OCI-LY1 (cell line): ENCODE results near the gene TP53RK.

Experiments
- H2AFZ ChIP-seq: fragments of 200-600 bp; sonication (generic), shearing (Covaris generic); 2 replicates; pipeline ENCODE4 v1.6.0; 2014; ENCODE audit warnings: antibody characterized with exemption, mild to moderate bottlenecking, low read length
- H3F3A ChIP-seq: fragments of 200-600 bp; sonication (generic), shearing (Covaris generic); 2 replicates; pipeline ENCODE4 v1.6.0; 2014; ENCODE audit warnings: mild to moderate bottlenecking, antibody characterized with exemption, low read length, moderate library complexity; ENCODE audit not compliant: insufficient read depth
- H3K27ac ChIP-seq: fragments of 200-600 bp; sonication (generic); 2 replicates; pipeline ENCODE4 v1.5.1; 2014; ENCODE audit warnings: low read length, mixed run types, mild to moderate bottlenecking, low read depth; ENCODE audit not compliant: poor library complexity, severe bottlenecking
- H3K27me3 ChIP-seq: fragments of 200-600 bp; sonication (generic); 2 replicates; pipeline ENCODE4 v1.6.0; 2014; ENCODE audit warnings: antibody characterized with exemption, mild to moderate bottlenecking, low read length, moderate library complexity; ENCODE audit not compliant: insufficient read depth
- H3K36me3 ChIP-seq: fragments of 200-600 bp; sonication (generic); 2 replicates; pipeline ENCODE4 v1.6.1; 2014; ENCODE audit warnings: mild to moderate bottlenecking, antibody characterized with exemption, low read length, moderate library complexity, mixed read lengths; ENCODE audit not compliant: insufficient read depth
- H3K4me1 ChIP-seq: fragments of 200-600 bp; sonication (generic); 2 replicates; pipeline ENCODE4 v1.5.1; 2014; ENCODE audit warnings: mild to moderate bottlenecking, low read length, moderate library complexity; ENCODE audit not compliant: insufficient read depth, severe bottlenecking
- H3K4me2 ChIP-seq: fragments of 200-600 bp; sonication (generic), shearing (Covaris generic); 2 replicates; pipeline ENCODE4 v1.6.1; 2014; ENCODE audit warnings: low read length
- H3K4me3 ChIP-seq: fragments of 200-600 bp; sonication (generic); 2 replicates; pipeline ENCODE4 v1.5.1; 2014; ENCODE audit warnings: low read length, low read depth, mild to moderate bottlenecking, mixed read lengths; ENCODE audit not compliant: poor library complexity, severe bottlenecking
- H3K79me2 ChIP-seq: fragments of 200-600 bp; shearing (Covaris generic); 2 replicates; pipeline ENCODE4 v1.6.1; 2016; ENCODE audit warnings: mixed run types, low read length, mixed read lengths; ENCODE audit not compliant: insufficient read depth
- H3K9ac ChIP-seq: fragments of 200-600 bp; sonication (generic), shearing (Covaris generic); 2 replicates; pipeline ENCODE4 v1.6.1; 2014; ENCODE audit warnings: mild to moderate bottlenecking, low read length, mixed read lengths
- H3K9me2 ChIP-seq: fragments of 200-600 bp; sonication (generic), shearing (Covaris generic); 2 replicates; pipeline ENCODE4 v1.6.1; 2014; ENCODE audit warnings: low read depth, mild to moderate bottlenecking, low read length, mixed read lengths
- H3K9me3 ChIP-seq: fragments of 200-600 bp; shearing (Covaris generic); 2 replicates; pipeline ENCODE4 v1.6.1; 2014; ENCODE audit warnings: low read length, mixed read lengths
- H4K20me1 ChIP-seq: fragments of 200-600 bp; sonication (generic), shearing (Covaris generic); 2 replicates; pipeline ENCODE4 v1.6.0; 2016; ENCODE audit warnings: mild to moderate bottlenecking, low read length; ENCODE audit not compliant: insufficient read depth
- CTCF ChIP-seq: fragments of 200-600 bp; sonication (generic), shearing (Covaris generic); IDR thresholded peaks from 2 replicates; pipeline ENCODE4 v1.5.1; 2017; ENCODE audit warnings: mild to moderate bottlenecking, antibody characterized with exemption, low read length, moderate library complexity, mixed read lengths
- EZH2 ChIP-seq: fragments of 200-600 bp; sonication (generic), shearing (Covaris generic); IDR thresholded peaks from 2 replicates; pipeline ENCODE4 v1.8.0; 2017; ENCODE audit warnings: borderline replicate concordance, mixed run types, mild to moderate bottlenecking, antibody characterized with exemption, low read length, moderate library complexity, mixed read lengths

Gene TP53RK

GRCh38 chr20:46683939-46684750, 5.1 kb downstream of the TP53RK start:
- Histone ChIP-seq H3K27me3 (no peaks in the 10 kb centered on the region), H3K9me2 (no peaks in the 10 kb centered on the region), H3K79me2 (peaks cover 36% of the 10 kb centered on the region), H3K9ac (no peak overlapping the region), H3K4me3 (no peak overlapping the region), H3K27ac (no peak overlapping the region), H4K20me1 (no peaks in the 10 kb centered on the region), H3K9me3 (no peaks in the 10 kb centered on the region), H3F3A (no peaks in the 10 kb centered on the region), H3K4me1 (peaks cover 35% of the 10 kb centered on the region), H3K4me2 (no peak overlapping the region), H3K36me3 (peaks cover 37% of the 10 kb centered on the region), H2AFZ (no peak overlapping the region)
- TF ChIP-seq CTCF (no peak), EZH2 (no peak)

- Histone ChIP-seq H3K9me3 (no peaks in the 10 kb centered on the region), H3K4me2 (no peak overlapping the region), H3K27me3 (no peaks in the 10 kb centered on the region), H3K36me3 (peaks cover 37% of the 10 kb centered on the region), H3K4me1 (peaks cover 33% of the 10 kb centered on the region), H3F3A (no peaks in the 10 kb centered on the region), H3K9ac (no peak overlapping the region), H4K20me1 (no peaks in the 10 kb centered on the region), H3K9me2 (no peaks in the 10 kb centered on the region), H2AFZ (no peak overlapping the region), H3K79me2 (peaks cover 33% of the 10 kb centered on the region), H3K27ac (no peak overlapping the region), H3K4me3 (no peak overlapping the region)
- TF ChIP-seq EZH2 (no peak), CTCF (no peak)
These were observed 5.6 kb downstream of the TP53RK start for GRCh38 chr20:46683668-46683938.

- Histone ChIP-seq H3K27ac (no peak overlapping the region), H3F3A (no peaks in the 10 kb centered on the region), H3K79me2 (peaks cover 28% of the 10 kb centered on the region), H3K9me3 (no peaks in the 10 kb centered on the region), H3K27me3 (no peaks in the 10 kb centered on the region), H3K9me2 (no peaks in the 10 kb centered on the region), H3K4me3 (no peak overlapping the region), H3K36me3 (peaks cover 37% of the 10 kb centered on the region), H3K4me1 (peaks cover 29% of the 10 kb centered on the region), H2AFZ (no peak overlapping the region), H3K9ac (no peak overlapping the region), H4K20me1 (no peaks in the 10 kb centered on the region), H3K4me2 (no peak overlapping the region)
- TF ChIP-seq CTCF (no peak), EZH2 (no peak)
These were observed 6.1 kb downstream of the TP53RK start for GRCh38 chr20:46683011-46683667.
